Small intestine (tissue), 7 donors: ENCODE measurements around the gene TSEN54. TPM values are rescaled to one million over a fixed set of nuclear protein-coding genes. Genes with fewer than 3 reads are reported as not detected.

ENCODE experiments used
- DNase-seq, 2 donors: peaks; one replicate each; pipeline versions ENCODE4 v3.0.0 to v3.0.0-alpha.2; 2013
- FAIRE-seq: peaks from 2 replicates; lab custom pipeline; 2012; peaks lifted over from hg19 to GRCh38; lab: Jason Lieb, UNC
- H3K27ac ChIP-seq, 3 donors: one replicate each; pipeline ENCODE4 v1.5.1; 2013; ENCODE audit warnings: low read length in 2 of 3, mild to moderate bottlenecking in 2 of 3, control low read depth in 1 of 3, inconsistent platforms in 1 of 3, low read depth in 1 of 3, moderate library complexity in 1 of 3
- H3K27me3 ChIP-seq, 3 donors: one replicate each; pipeline ENCODE4 v1.6.1; 2013; ENCODE audit warnings: low read length in 3 of 3, inconsistent platforms in 1 of 3; ENCODE audit not compliant: control insufficient read depth in 3 of 3, insufficient read depth in 3 of 3
- H3K36me3 ChIP-seq, 3 donors: one replicate each; pipeline ENCODE4 v1.6.1; 2013; ENCODE audit warnings: low read length in 3 of 3, inconsistent platforms in 1 of 3, low read depth in 1 of 3, mild to moderate bottlenecking in 1 of 3, moderate library complexity in 1 of 3; ENCODE audit not compliant: control insufficient read depth in 3 of 3, insufficient read depth in 2 of 3
- H3K4me1 ChIP-seq, 3 donors: one replicate each; pipeline ENCODE4 v1.6.1; 2013; ENCODE audit warnings: low read length in 2 of 3, inconsistent platforms in 1 of 3, low read depth in 1 of 3, mild to moderate bottlenecking in 1 of 3, moderate library complexity in 1 of 3; ENCODE audit not compliant: control insufficient read depth in 3 of 3, insufficient read depth in 2 of 3
- H3K4me3 ChIP-seq, 3 donors: one replicate each; pipeline ENCODE4 v1.5.1; 2013; ENCODE audit warnings: low read length in 3 of 3, control low read depth in 1 of 3, inconsistent platforms in 1 of 3, low read depth in 1 of 3, mild to moderate bottlenecking in 1 of 3, moderate library complexity in 1 of 3
- H3K9me3 ChIP-seq, 2 donors: one replicate each; pipeline ENCODE4 v1.6.1; 2013; ENCODE audit warnings: low read depth in 1 of 2, low read length in 1 of 2; ENCODE audit not compliant: control insufficient read depth in 2 of 2, insufficient read depth in 1 of 2
- WGBS, 3 donors: extraction: QIAGEN DNeasy Blood & Tissue Kit; methylation state at CpG; one replicate each; pipeline ENCODE4 v1.1.7; 2013; 5-methylcytosine and 5-hydroxymethylcytosine counted together
- polyA plus RNA-seq, 4 donors: library from polyadenylated mRNA; stranded (reverse) in 3 of 4; unstranded in 1 of 4; fragments of 200-250 nt in 3 of 4; fragments of 120-200 nt in 1 of 4; gene quantifications; one replicate each; pipeline versions ENCODE4 v1.2.1 to v1.2.3, GENCODE V29; 2013
- donor health status: healthy with polysubstance abuse.
- donor health status: control.
- donor health status: control.
- donor health status: Bipolar disorder and iron deficiency.
- donor health status: healthy.

The TSEN54 gene
- polyA plus RNA-seq, 4 donors = 35.5 to 91.1 (median 69.4) TPM

DNA sequence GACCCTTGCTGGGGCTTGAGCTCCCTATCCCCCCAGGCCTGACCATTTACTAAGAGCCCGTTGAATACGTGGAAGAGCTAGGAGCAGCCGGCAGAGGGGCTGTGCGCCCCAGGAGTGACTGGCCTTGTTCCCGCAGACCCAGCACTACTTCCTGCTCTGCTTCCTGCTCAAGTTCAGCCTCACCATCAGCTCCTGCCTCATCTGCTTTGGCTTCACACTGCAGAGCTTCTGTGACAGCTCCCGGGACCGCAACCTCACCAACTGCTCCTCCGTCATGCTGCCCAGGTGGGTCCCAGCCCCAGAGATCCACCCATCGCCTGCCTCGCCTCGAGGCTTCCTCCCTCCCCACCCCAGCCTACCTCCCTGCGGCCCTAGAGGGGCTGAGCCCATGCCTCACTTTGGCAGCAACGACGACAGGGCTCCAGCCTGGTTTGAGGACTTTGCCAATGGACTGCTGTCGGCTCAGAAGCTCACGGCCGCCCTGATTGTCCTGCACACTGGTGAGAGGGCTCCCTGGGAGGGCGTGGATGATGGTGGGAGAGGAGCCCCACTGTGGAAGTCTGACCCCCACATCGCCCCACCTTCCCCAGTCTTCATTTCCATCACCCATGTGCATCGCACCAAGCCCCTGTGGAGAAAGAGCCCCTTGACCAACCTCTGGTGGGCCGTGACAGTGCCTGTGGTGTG lies 18.1 kb upstream of the TSEN54 start:
- WGBS, 3 donors = 74 to 92% (median 83%) methylated on average over 21 of the region's 21 CpGs
- peaks cover 6 to 98% (median 14%) of the 10 kb centered on the region in 3 donors for H3K36me3 ChIP-seq
- no peak overlapping the region for H3K27ac ChIP-seq
- H3K4me3 ChIP-seq = no peak overlapping the region
- DNase-seq (no peak), FAIRE-seq (no peak)
- H3K9me3 ChIP-seq = no peaks in the 10 kb centered on the region
- no peaks in the 10 kb centered on the region for H3K4me1 ChIP-seq
- no peaks in the 10 kb centered on the region for H3K27me3 ChIP-seq

DNA sequence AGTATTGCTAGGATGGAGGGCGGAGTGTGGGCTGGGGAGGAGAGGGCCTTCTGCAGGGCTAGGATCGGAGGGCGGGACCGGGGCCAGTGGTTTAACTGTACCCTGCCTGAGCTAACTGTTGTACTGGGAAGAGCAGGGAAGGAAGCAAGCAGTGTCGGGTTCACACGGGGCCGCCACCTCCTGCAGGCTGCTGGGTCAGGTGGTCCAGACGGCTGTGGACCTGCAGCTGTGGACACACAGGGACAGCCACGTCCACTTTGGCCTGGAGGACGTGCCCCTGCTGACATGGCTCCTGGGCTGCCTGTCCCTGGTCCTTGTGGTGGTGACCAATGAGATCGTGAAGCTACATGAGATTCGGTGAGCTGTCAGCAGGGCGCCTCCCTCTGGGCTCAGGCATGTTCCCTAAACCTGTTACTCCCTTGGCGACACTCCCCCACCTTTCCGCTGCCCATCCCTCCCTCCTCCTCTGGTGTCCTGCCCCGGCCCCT lies 17.6 kb upstream of the TSEN54 start:
- 65 to 82% (median 75%) methylated on average over 16 of the region's 16 CpGs for WGBS, 3 donors
- H3K36me3 ChIP-seq = peaks cover 6 to 98% (median 14%) of the 10 kb centered on the region in 3 donors
- FAIRE-seq (no peak), DNase-seq (no peak)
- H3K27ac ChIP-seq = no peak overlapping the region
- H3K4me3 ChIP-seq = no peak overlapping the region
- no peaks in the 10 kb centered on the region for H3K9me3 ChIP-seq
- no peaks in the 10 kb centered on the region for H3K4me1 ChIP-seq
- no peaks in the 10 kb centered on the region for H3K27me3 ChIP-seq

DNA sequence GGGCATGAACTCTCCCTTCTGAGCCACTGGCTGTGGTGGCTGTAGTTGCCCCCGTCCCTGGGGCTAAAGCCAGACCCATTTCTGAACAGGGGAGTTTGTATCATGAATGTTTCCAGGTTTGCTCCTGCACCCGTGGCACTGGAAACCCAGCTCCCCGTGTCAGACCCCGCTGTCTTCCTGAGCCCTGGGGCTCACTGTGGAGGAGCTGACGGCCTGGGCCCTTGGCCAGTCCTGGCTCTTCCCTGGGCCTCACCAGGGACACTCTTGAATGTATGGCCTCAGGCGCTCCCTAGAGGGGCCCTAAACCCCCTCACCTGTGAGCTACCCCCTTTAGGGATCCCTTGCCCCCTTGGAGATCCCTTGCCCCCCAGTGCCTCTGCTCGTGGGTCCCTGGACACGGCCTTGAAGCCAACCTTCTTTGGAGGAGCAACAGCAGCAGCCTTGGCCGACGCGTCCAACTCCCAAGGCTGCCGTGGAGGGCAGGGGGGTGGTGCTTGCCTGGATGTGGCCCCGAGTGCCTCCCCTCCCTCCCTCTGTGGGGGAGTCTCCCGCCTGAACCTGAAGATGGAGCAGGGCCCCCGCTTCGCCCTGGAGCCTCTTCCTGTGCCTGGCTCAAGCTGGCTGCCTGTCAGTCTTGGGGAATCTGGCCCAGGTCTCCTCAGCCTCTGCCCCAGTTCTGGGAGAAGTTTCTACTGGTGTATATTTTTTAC lies 16.9 kb upstream of the TSEN54 start:
- H3K4me1 ChIP-seq = peaks cover 0 to 2% (median 0%) of the 10 kb centered on the region in 3 donors
- peak overlapping the region in 1 of 3 donors; percentile 12 for H3K27ac ChIP-seq
- FAIRE-seq (no peak), DNase-seq (no peak)
- H3K4me3 ChIP-seq = no peak overlapping the region
- peaks cover 6 to 98% (median 14%) of the 10 kb centered on the region in 3 donors for H3K36me3 ChIP-seq
- no peaks in the 10 kb centered on the region for H3K9me3 ChIP-seq
- WGBS, 3 donors = 71 to 82% (median 81%) methylated on average over 15 to 16 of the region's 16 CpGs
- H3K27me3 ChIP-seq = no peaks in the 10 kb centered on the region

DNA sequence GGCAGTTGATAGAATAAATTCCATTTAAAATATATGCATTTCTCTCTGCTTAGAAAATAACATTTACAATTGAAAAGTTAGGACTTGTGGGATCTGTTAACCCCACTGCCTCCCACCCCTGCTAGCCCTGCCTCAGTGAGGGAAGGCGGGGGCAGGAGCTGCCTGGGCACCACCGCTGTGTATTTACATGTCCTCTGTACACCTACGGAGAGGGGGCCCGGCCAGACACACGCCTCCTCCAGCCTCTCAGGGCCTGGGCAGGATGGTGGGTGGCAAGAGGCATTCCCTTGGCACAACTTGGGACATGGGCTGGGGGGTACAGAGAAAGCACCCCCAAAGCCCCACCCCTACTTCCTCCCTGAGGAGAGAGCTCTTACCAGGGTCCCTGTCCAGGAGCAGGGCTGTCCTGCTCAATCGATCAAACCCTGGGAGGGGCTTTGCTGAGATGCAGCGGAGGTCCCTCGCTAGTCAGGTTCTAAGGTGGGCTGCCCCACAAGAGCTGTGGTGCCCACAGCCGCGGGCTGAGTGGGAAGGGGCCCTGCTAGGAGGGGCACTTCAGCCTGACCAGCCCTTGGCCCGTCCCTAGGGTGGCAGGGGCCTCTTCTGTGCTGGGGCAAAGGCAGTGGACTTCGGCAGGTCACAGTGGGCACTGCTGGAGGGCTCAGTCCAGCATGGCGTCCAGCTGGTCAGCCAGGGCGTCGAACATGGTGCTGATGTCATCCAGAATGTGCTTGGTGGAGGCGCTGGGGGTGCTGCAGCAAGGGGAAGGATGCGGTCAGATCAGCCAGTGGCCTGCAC lies 15.7 kb upstream of the TSEN54 start:
- peaks cover 0 to 8% (median 0%) of the 10 kb centered on the region in 3 donors for H3K4me1 ChIP-seq
- FAIRE-seq = no peak
- H3K9me3 ChIP-seq = no peaks in the 10 kb centered on the region
- H3K27ac ChIP-seq = no peak overlapping the region
- H3K36me3 ChIP-seq = peaks cover 6 to 98% (median 10%) of the 10 kb centered on the region in 3 donors
- WGBS, 3 donors = 89 to 91% (median 91%) methylated on average over 17 of the region's 17 CpGs
- no peaks in the 10 kb centered on the region for H3K27me3 ChIP-seq
- no peak overlapping the region for H3K4me3 ChIP-seq
- DNase-seq = no peak

DNA sequence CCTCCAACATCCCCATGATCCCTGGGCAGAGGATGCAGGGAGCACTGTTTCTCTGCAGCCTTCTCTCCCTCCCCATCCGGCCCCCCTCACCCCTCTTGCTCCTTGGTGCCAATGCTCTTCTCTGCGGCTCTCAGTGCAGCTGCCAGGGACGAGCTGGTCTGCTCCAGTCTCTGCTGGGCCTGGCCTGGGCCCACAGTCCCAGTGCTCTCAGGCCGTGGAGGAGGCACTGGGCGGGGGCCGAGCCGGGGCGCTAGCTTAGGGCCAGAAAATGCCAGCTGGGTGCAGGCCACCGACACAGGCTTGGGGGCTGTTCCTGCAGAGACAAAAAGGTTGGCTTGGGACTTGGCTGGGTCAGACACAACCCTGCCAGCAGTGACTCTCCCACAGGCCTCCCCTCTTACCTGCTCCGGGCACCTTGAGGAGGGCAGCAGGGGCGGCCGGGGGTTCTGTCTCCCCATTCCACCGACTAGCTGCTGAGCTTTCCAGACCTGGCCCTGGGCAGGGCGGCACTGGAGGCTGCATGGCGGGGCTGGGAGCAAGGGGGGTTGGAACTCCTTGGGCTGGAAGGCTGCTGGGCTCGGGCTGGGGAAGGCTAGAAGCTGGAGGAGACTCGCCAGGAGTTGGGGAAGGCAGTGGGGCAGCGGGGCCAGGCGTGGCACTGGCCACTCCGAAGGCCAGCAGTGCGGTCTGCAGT lies 14.8 kb upstream of the TSEN54 start:
- DNase-seq (no peak), FAIRE-seq (no peak)
- H3K4me3 ChIP-seq = no peak overlapping the region
- H3K27ac ChIP-seq = no peak overlapping the region
- H3K36me3 ChIP-seq = peaks cover 8 to 98% (median 9%) of the 10 kb centered on the region in 3 donors
- H3K27me3 ChIP-seq = no peaks in the 10 kb centered on the region
- 79 to 88% (median 86%) methylated on average over 21 of the region's 21 CpGs for WGBS, 3 donors
- H3K9me3 ChIP-seq = no peaks in the 10 kb centered on the region
- peaks cover 0 to 8% (median 0%) of the 10 kb centered on the region in 3 donors for H3K4me1 ChIP-seq

DNA sequence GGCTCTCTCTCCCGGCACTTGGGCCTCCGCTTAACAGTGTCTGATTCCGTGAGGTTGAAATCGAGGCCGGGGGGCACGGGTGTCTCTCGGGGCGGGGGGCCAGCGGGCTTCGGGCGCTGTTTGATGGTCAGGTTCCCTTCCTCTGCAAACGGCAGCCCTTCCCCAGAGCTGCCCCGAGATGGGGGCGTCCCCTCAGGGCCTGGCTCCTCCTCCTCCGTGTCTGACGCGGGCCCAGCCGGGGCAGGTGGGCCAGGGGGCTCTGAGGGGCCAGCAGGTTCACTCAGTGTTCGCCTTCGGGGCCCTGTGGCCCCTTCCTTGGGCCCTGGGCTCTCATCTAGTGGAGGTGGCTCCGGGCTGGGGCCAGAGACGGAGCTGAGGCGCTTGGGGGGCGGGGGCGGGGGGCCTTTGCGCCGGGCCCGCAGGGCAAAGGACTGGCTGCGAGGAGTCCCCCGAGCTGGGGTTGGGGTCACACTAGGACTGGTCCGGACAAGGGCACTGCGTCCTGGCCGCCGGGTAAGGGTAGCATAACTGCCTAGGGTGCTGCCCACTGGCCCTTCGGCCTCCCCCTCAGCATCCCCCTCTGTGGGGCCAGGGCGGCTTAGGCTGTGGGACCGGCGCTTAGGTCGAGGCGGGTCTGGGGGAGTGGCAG lies 14.1 kb upstream of the TSEN54 start:
- DNase-seq (no peak), FAIRE-seq (no peak)
- no peak overlapping the region for H3K4me3 ChIP-seq
- H3K27me3 ChIP-seq = no peaks in the 10 kb centered on the region
- peaks cover 10 to 99% (median 12%) of the 10 kb centered on the region in 3 donors for H3K36me3 ChIP-seq
- peaks cover 0 to 12% (median 0%) of the 10 kb centered on the region in 3 donors for H3K4me1 ChIP-seq
- WGBS, 3 donors = 88 to 91% (median 89%) methylated on average over 38 to 40 of the region's 40 CpGs
- H3K27ac ChIP-seq = no peak overlapping the region
- H3K9me3 ChIP-seq = no peaks in the 10 kb centered on the region

DNA sequence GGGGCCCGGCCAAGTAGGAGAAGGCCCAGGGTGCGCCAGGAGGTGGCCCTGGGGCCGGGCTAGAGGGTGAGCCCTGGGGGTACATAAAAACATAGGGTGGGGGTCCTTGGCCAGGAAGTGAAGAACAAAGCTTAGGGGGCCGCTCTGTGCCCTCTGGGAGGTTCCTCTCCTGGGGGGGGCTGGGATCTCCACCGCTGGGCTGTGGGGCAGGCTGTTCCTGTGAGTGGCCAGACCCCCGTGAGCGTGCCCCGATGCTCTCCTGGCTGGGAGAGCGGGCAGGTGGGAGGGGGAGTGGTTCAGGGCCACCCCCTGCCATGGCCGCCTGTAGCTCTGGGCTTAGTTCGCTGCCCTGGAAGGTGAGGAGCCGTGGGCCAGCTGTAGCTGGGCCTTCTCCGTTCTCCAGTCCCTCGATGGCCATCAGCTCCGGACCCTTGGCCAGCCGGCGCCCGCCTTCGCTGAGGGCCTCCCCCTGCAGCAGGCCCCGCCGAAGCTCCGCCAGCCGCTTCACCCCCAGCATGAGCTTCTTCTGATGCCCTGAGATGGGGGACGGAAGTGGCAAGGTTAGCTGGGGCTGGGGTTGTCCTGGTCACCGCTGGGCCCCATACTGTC lies 13.5 kb upstream of the TSEN54 start:
- no peaks in the 10 kb centered on the region for H3K9me3 ChIP-seq
- DNase-seq (no peak), FAIRE-seq (no peak)
- WGBS, 3 donors = 89 to 97% (median 92%) methylated on average over 18 to 25 of the region's 25 CpGs
- no peaks in the 10 kb centered on the region for H3K27me3 ChIP-seq
- H3K27ac ChIP-seq = no peak overlapping the region
- peaks cover 11 to 100% (median 12%) of the 10 kb centered on the region in 3 donors for H3K36me3 ChIP-seq
- H3K4me3 ChIP-seq = no peak overlapping the region
- peaks cover 0 to 18% (median 0%) of the 10 kb centered on the region in 3 donors for H3K4me1 ChIP-seq
